Keratinocyte (primary cell): Measurements from ENCODE around the gene LRRC74B. TPM values are rescaled to one million over a fixed set of nuclear protein-coding genes. Genes with fewer than 3 reads are reported as not detected.

Experiments
- DNase-seq: peaks from one replicate; pipeline ENCODE4 v3.0.0-alpha.2; 2011; ENCODE audit warnings: low read depth, missing footprints, low spot score
- FAIRE-seq: peaks from 2 replicates; lab custom pipeline; 2011; peaks lifted over from hg19 to GRCh38; lab: Jason Lieb, UNC
- H2AFZ ChIP-seq: 2 replicates; pipeline ENCODE4 v1.6.0; 2012; ENCODE audit warnings: low read length, control low read depth, inconsistent platforms; ENCODE audit not compliant: control insufficient read depth
- H3K27ac ChIP-seq: 2 replicates; pipeline ENCODE4 v1.5.1; 2011; ENCODE audit warnings: low read length; ENCODE audit not compliant: control insufficient read depth, insufficient read depth
- H3K27me3 ChIP-seq: 3 replicates; pipeline ENCODE4 v1.6.0; 2011; ENCODE audit warnings: low read length; ENCODE audit not compliant: control insufficient read depth, insufficient read depth; ENCODE audit errors: extremely low read depth
- H3K36me3 ChIP-seq, 2 experiments: 2 replicates in 1 of 2; 3 replicates in 1 of 2; pipeline ENCODE4 v1.5.1; 2011; ENCODE audit warnings: low read length in 2 of 2, mild to moderate bottlenecking in 1 of 2; ENCODE audit not compliant: control insufficient read depth in 2 of 2, insufficient read depth in 2 of 2; ENCODE audit errors: extremely low read depth in 1 of 2
- H3K4me1 ChIP-seq: 3 replicates; pipeline ENCODE4 v1.5.1; 2011; ENCODE audit warnings: low read length; ENCODE audit not compliant: control insufficient read depth, insufficient read depth; ENCODE audit errors: extremely low read depth
- H3K4me2 ChIP-seq: 3 replicates; pipeline ENCODE4 v1.6.0; 2011; ENCODE audit warnings: low read depth, low read length; ENCODE audit not compliant: control insufficient read depth, insufficient read depth; ENCODE audit errors: extremely low read depth
- H3K4me3 ChIP-seq, 3 experiments: fragments of 200-600 bp in 1 of 3; sonication (generic) in 1 of 3; 2 replicates in 2 of 3; 3 replicates in 1 of 3; pipeline ENCODE4 v1.5.1; 2011 to 2016; ENCODE audit warnings: low read length in 3 of 3, mild to moderate bottlenecking in 3 of 3, control low read depth in 2 of 3, inconsistent platforms in 1 of 3, low read depth in 1 of 3, mixed read lengths in 1 of 3, mixed run types in 1 of 3, moderate library complexity in 1 of 3; ENCODE audit not compliant: control insufficient read depth in 2 of 3, insufficient read depth in 2 of 3; ENCODE audit errors: extremely low read depth in 1 of 3
- H3K79me2 ChIP-seq: 2 replicates; pipeline ENCODE4 v1.6.0; 2012; ENCODE audit warnings: low read length; ENCODE audit not compliant: control insufficient read depth, insufficient read depth
- H3K9ac ChIP-seq: 3 replicates; pipeline ENCODE4 v1.6.0; 2011; ENCODE audit warnings: low read length; ENCODE audit not compliant: control insufficient read depth, insufficient read depth; ENCODE audit errors: extremely low read depth
- H3K9me1 ChIP-seq: 3 replicates; pipeline ENCODE4 v1.6.0; 2011; ENCODE audit warnings: low read length; ENCODE audit not compliant: control insufficient read depth, insufficient read depth; ENCODE audit errors: extremely low read depth
- H3K9me3 ChIP-seq: 2 replicates; pipeline ENCODE4 v1.5.1; 2012; ENCODE audit warnings: low read depth, low read length; ENCODE audit not compliant: control insufficient read depth
- H4K20me1 ChIP-seq: 3 replicates; pipeline ENCODE4 v1.6.0; 2011; ENCODE audit warnings: low read length; ENCODE audit not compliant: control insufficient read depth, insufficient read depth; ENCODE audit errors: extremely low read depth
- CTCF ChIP-seq, 3 experiments: IDR thresholded peaks in 1 of 3; conservative IDR thresholded peaks in 1 of 3; optimal IDR thresholded peaks in 1 of 3; 2 replicates in 2 of 3; 3 replicates in 1 of 3; pipeline versions ENCODE3 to v1.5.1; 2011; ENCODE audit warnings: low read length in 3 of 3, mild to moderate bottlenecking in 3 of 3, moderate library complexity in 2 of 3, control low read depth in 1 of 3, inconsistent platforms in 1 of 3; ENCODE audit not compliant: insufficient read depth in 2 of 3; ENCODE audit errors: extremely low read depth in 1 of 3
- EZH2 ChIP-seq: IDR thresholded peaks from one replicate; pipeline ENCODE4 v1.6.1; 2012; ENCODE audit warnings: inconsistent platforms, mild to moderate bottlenecking, low read length, moderate library complexity
- dilution Hi-C: fragments of 300-500 bp; cut with MboI; formaldehyde crosslinking; loops from one replicate; pipeline ENCODE4 v1.7.0; 2020; ENCODE audit warnings: low sequenced_read_pairs; ENCODE audit not compliant: extremely low pct_ligation_motif_present
- polyA plus RNA-seq, 5 experiments: library from polyadenylated mRNA; depleted of rRNA in 3 of 5; stranded (reverse) in 3 of 5; stranded (forward) in 1 of 5; unstranded in 1 of 5; fragments of >200 nt; gene quantifications; 1 replicate in 1 of 5; 2 replicates in 3 of 5; 3 replicates in 1 of 5; pipeline versions ENCODE4 v1.2.1 to v1.2.3, GENCODE V29; 2011 to 2012; ENCODE audit warnings: missing spikeins in 2 of 5, low read depth in 1 of 5, low replicate concordance in 1 of 5

The LRRC74B gene
- polyA plus RNA-seq, 1 donor (not counting 4 experiments of a cell fraction or from before 2014, with no cell fraction given) = not detected

DNA sequence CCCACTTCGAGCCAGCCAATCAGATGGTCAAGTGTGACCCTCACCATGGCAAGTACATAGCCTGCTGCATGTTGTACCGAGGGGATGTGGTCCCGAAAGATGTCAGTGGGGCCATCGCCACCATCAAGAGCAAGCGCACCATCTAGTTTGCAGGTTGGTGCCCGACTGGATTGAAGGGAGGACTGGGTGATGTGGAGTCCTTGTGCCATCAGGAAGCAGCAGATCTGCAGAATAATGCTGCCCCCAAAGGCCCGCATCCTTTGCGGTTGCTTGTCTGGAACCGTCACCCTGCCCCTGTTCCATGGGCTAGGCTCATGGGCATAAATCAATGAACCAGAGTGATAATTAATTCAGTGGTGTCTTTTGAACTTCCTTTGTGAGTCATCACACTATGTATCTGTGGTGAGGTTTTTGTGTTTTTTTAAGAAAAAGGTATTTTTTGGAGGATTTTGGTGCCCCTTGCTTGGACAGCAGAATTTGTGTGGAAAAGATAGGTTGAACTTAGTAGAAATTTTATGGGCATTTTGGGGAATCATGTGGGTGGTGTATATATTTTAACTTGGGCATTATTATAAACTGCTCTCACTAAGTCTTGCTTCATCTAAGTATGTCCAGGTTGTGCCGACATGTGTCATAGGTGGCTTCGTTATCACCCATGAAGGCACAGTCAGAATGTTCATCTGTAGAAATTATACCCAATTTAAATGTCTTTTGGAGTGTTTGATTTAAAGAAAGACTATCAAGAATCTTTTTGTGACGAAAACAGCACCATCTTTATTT is 22.3 kb downstream of the LRRC74B start:
- DNase-seq (no peak), FAIRE-seq (no peak)
- no peak overlapping the region for H3K4me3 ChIP-seq
- no peaks in the 10 kb centered on the region for H3K9me1 ChIP-seq
- dilution Hi-C loops = no loop called here
- no peaks in the 10 kb centered on the region for H3K9me3 ChIP-seq
- peaks cover 6% of the 10 kb centered on the region for H3K4me1 ChIP-seq
- no peaks in the 10 kb centered on the region for H3K79me2 ChIP-seq
- no peaks in the 10 kb centered on the region for H3K36me3 ChIP-seq
- no peak overlapping the region for H3K27ac ChIP-seq
- TF ChIP-seq CTCF (optimal IDR thresholded peaks at IDR 0.05 in 1 of 3, IDR thresholded peaks at IDR 0.05 in 1 of 3, conservative IDR thresholded peaks at IDR 0.05 in 1 of 3; ENCODE audit: extremely low read depth in 1 of 3, insufficient read depth in 2 of 3, low read length in 3 of 3) = no peak
- TF ChIP-seq EZH2 = no peak
- no peak overlapping the region for H3K4me2 ChIP-seq
- peaks cover 8% of the 10 kb centered on the region for H3K27me3 ChIP-seq
- no peak overlapping the region for H3K9ac ChIP-seq
- H2AFZ ChIP-seq = no peak overlapping the region
- no peaks in the 10 kb centered on the region for H4K20me1 ChIP-seq

- Histone ChIP-seq H3K4me1 (peaks cover 13% of the 10 kb centered on the region), H3K27me3 (peaks cover 8% of the 10 kb centered on the region), H3K9me1 (no peaks in the 10 kb centered on the region), H3K4me2 (no peak overlapping the region), H3K9ac (no peak overlapping the region), H3K4me3 (no peak overlapping the region), H3K9me3 (no peaks in the 10 kb centered on the region), H3K36me3 (no peaks in the 10 kb centered on the region), H3K79me2 (no peaks in the 10 kb centered on the region), H2AFZ (no peak overlapping the region), H4K20me1 (no peaks in the 10 kb centered on the region), H3K27ac (no peak overlapping the region)
- dilution Hi-C loops = no loop called here
- TF ChIP-seq EZH2 (no peak), CTCF (optimal IDR thresholded peaks at IDR 0.05 in 1 of 3, IDR thresholded peaks at IDR 0.05 in 1 of 3, conservative IDR thresholded peaks at IDR 0.05 in 1 of 3; ENCODE audit: extremely low read depth in 1 of 3, insufficient read depth in 2 of 3, low read length in 3 of 3) (no peak)
- no peak for FAIRE-seq
- DNase-seq = no peak
These were observed 23.0 kb downstream of the LRRC74B start for GRCh38 chr22:21068681-21069276.
